Spleen (tissue), 11 donors: ENCODE measurements around the gene HOXC10. TPM values are rescaled to one million over a fixed set of nuclear protein-coding genes. Genes with fewer than 3 reads are reported as not detected.

Experiments used
- microRNA-seq, 3 donors: library from miRNA; unstranded; fragments of <30 nt; microRNA quantifications; one replicate each; pipeline versions ENCODE4 to v1.1.0, GENCODE V29; 2019 to 2020
- polyA plus RNA-seq, 3 donors: library from polyadenylated mRNA; stranded (reverse); fragments of 200-250 nt; gene quantifications; one replicate each; pipeline ENCODE4 v1.2.1, GENCODE V29; 2013
- small RNA-seq, 4 donors: library from RNA; depleted of rRNA; stranded (forward); fragments of <200 nt; gene quantifications; one replicate each; pipeline ENCODE3, GENCODE V24; 2016
- total RNA-seq, 7 donors: library from RNA; depleted of rRNA in 3 of 7; stranded (reverse); fragments of >200 nt in 3 of 7; fragmentation: NEBNext Ultra II Directional in 4 of 7; extraction: Animal tissue kit (Norgen Biotek cat#: 25700) in 4 of 7; gene quantifications; one replicate each; pipeline versions ENCODE4 v1.1.0 to v1.2.1, GENCODE V29; 2016 to 2021
- donor health status: healthy with polysubstance abuse.
- donor health status: DM: no; HTN: no; CAD: no; lungs with moderate emphysema.
- donor health status: DM: no; HTN: no; CAD: no.
- donor health status: Bipolar disorder and iron deficiency.
- donor health status: healthy.
- donor health status: DM: no; HTN: no; CAD: no.
- donor health status: DM: yes; HTN: yes; CAD: no.

HOXC10 gene
- total and polyA plus RNA-seq, 10 donors = not detected

Small RNA genes within 50 kb of the gene (microRNA-seq; reads per million reads assigned to microRNA genes)
- gene MIR196A2 = 11.6 to 50.8 (median 12.3) reads per million in 3 donors
- gene MIR615 = 2.5 to 13.7 (median 3.1) reads per million in 3 donors

Small RNA genes within 50 kb of the gene (small RNA-seq; reads per million reads assigned to genes)
- gene AC012531.3 (0 reads per million in 4 donors), gene AC012531.4 (0 reads per million in 4 donors), gene HOXC5 (0 reads per million in 4 donors), gene MIR196A2 (0.15 to 0.97 (median 0.67) reads per million in 4 donors), gene MIR615 (0 to 0.14 (median 0) reads per million in 4 donors), gene RF01905 (0 reads per million in 4 donors), gene RF01906 (0 reads per million in 4 donors)

Other genes starting within 250 kb of the HOXC10 start
- gene CISTR, start 233.2 kb upstream of the HOXC10 start, total RNA-seq = not detected
- gene CISTR, start 233.2 kb upstream of the HOXC10 start, polyA plus RNA-seq = under 1 TPM in 1 of 3 donors, not detected in 2; 0.20 TPM
- not detected for gene HOXC13, start 46.3 kb upstream of the HOXC10 start, total RNA-seq
- not detected for gene HOXC13, start 46.3 kb upstream of the HOXC10 start, polyA plus RNA-seq
- gene HOXC12, start 30.2 kb upstream of the HOXC10 start, total RNA-seq = not detected
- gene HOXC12, start 30.2 kb upstream of the HOXC10 start, polyA plus RNA-seq = not detected
- gene HOXC11, start 12.0 kb upstream of the HOXC10 start, total RNA-seq = not detected
- not detected for gene HOXC11, start 12.0 kb upstream of the HOXC10 start, polyA plus RNA-seq
- gene HOTAIR, start 10.2 kb upstream of the HOXC10 start, total RNA-seq = not detected
- gene HOTAIR, start 10.2 kb upstream of the HOXC10 start, polyA plus RNA-seq = not detected
- gene HOXC9, start 15.0 kb downstream of the HOXC10 start, total RNA-seq = not detected
- gene HOXC9, start 15.0 kb downstream of the HOXC10 start, polyA plus RNA-seq = under 1 TPM in 1 of 3 donors, not detected in 2; 0.05 TPM
- not detected for gene HOXC8, start 23.8 kb downstream of the HOXC10 start, total RNA-seq
- gene HOXC8, start 23.8 kb downstream of the HOXC10 start, polyA plus RNA-seq = under 1 TPM in 2 of 3 donors, not detected in 1; 0.04 to 0.10 TPM
- gene HOXC6, start 43.3 kb downstream of the HOXC10 start, total RNA-seq = under 1 TPM in 4 of 7 donors, not detected in 3; 0.19 to 0.52 (median 0.34) TPM
- under 1 TPM in 2 of 3 donors, not detected in 1; 0.11 to 0.16 TPM for gene HOXC6, start 43.3 kb downstream of the HOXC10 start, polyA plus RNA-seq
- gene HOXC5, start 47.9 kb downstream of the HOXC10 start, total RNA-seq = not detected
- under 1 TPM in 1 of 3 donors, not detected in 2; 0.06 TPM for gene HOXC5, start 47.9 kb downstream of the HOXC10 start, polyA plus RNA-seq
- 1 to 10 TPM in 4 of 7 donors, under 1 TPM in 3; 0.68 to 2.1 (median 1.4) TPM for gene HOXC4, start 68.7 kb downstream of the HOXC10 start, total RNA-seq
- 1 to 10 TPM in 2 of 3 donors, under 1 TPM in 1; 0.49 to 2.6 (median 1.8) TPM for gene HOXC4, start 68.7 kb downstream of the HOXC10 start, polyA plus RNA-seq
- gene SMUG1, start 203.8 kb downstream of the HOXC10 start, total RNA-seq = 10 to 100 TPM; 20.9 to 36.3 (median 23.1) TPM
- 10 to 100 TPM; 24.0 to 42.2 (median 37.4) TPM for gene SMUG1, start 203.8 kb downstream of the HOXC10 start, polyA plus RNA-seq